GM10266 (cell line): Measurements from ENCODE around the gene ADARB1.

Source experiments
- DNase-seq: peaks from one replicate; pipeline ENCODE4 v3.0.0; 2012; ENCODE audit errors: extremely low spot score
- CTCF ChIP-seq: IDR thresholded peaks from 2 replicates; pipeline ENCODE4 v1.5.1; 2012; ENCODE audit warnings: mild to moderate bottlenecking, low read depth; ENCODE audit not compliant: control insufficient read depth, insufficient read depth; ENCODE audit errors: missing control alignments

Gene ADARB1

GRCh38 chr21:45270306-45270821 is 196.0 kb downstream of the ADARB1 start:
- no peak for TF ChIP-seq CTCF
- DNase-seq, result no peak
